ENCODE results near the gene CPLANE1. TPM values are rescaled to one million over a fixed set of nuclear protein-coding genes. Genes with fewer than 3 reads are reported as not detected.
A peak's percentile ranks its signal among the peaks of the same experiment; 100 is the strongest.

Gene CPLANE1
- total RNA-seq, 1 donor from 2014 or later: 20.7 TPM

DNA sequence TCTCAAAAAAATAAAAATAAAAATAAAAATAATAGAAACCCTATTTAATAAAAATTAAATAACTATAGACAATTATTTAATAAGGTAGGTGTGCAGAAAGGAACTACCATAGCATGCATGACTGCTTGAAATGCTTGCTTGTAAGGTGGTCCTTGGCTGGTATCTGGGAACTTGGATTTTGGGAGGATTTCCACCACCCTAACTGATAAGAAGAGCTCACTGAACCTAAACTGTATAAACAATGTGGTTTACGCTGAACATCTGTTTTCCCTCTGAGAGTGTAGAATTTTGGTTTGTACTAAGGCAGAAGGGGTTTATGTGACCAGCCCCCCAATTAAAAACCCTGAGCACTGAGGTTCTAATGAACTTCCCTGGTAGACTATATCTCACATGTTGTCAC, 31.2 kb downstream of the CPLANE1 start:
- Histone ChIP-seq H3K27ac (no peak overlapping the region), H3K36me3 (peaks cover 81% of the 10 kb centered on the region), H3K27me3 (ENCODE audit: low read depth) (no peaks in the 10 kb centered on the region), H3K4me3 (no peak overlapping the region), H3K4me1 (no peaks in the 10 kb centered on the region), H3K9me3 (no peaks in the 10 kb centered on the region)
- intact Hi-C loops (cut with DNase I): no loop called here
- TF ChIP-seq, protein P1, sequence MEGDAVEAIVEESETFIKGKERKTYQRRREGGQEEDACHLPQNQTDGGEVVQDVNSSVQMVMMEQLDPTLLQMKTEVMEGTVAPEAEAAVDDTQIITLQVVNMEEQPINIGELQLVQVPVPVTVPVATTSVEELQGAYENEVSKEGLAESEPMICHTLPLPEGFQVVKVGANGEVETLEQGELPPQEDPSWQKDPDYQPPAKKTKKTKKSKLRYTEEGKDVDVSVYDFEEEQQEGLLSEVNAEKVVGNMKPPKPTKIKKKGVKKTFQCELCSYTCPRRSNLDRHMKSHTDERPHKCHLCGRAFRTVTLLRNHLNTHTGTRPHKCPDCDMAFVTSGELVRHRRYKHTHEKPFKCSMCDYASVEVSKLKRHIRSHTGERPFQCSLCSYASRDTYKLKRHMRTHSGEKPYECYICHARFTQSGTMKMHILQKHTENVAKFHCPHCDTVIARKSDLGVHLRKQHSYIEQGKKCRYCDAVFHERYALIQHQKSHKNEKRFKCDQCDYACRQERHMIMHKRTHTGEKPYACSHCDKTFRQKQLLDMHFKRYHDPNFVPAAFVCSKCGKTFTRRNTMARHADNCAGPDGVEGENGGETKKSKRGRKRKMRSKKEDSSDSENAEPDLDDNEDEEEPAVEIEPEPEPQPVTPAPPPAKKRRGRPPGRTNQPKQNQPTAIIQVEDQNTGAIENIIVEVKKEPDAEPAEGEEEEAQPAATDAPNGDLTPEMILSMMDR (IDR thresholded peaks at IDR 0.05): no peak
- ATAC-seq (no peak), DNase-seq (no peak)

DNA sequence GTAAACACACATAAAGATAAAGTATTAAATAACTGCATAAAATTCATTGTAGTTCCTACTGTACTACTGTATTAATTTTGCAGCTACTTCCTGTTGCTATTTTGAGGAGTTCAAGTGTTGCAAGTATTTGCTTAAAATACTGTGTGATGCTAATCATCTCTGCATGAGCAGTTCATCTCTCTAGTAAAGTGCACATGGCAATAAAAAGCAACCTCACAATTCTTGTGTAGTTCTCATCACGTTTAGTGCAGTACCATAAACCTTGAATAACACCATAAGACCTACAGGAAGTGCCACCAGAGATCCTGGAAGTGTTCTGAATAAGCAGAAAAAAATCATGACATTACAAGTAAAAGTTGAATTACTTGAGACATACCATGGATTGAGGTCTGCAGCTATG, 34.6 kb downstream of the CPLANE1 start:
- Histone ChIP-seq H3K4me3 (no peak overlapping the region), H3K9me3 (no peaks in the 10 kb centered on the region), H3K4me1 (no peaks in the 10 kb centered on the region), H3K27me3 (ENCODE audit: low read depth) (no peaks in the 10 kb centered on the region), H3K27ac (no peak overlapping the region), H3K36me3 (peaks cover 76% of the 10 kb centered on the region)
- no peak for DNase-seq
- TF ChIP-seq, protein P1 (IDR thresholded peaks at IDR 0.05): no peak
- intact Hi-C loops (cut with DNase I): no loop called here
- ATAC-seq: no peak

DNA sequence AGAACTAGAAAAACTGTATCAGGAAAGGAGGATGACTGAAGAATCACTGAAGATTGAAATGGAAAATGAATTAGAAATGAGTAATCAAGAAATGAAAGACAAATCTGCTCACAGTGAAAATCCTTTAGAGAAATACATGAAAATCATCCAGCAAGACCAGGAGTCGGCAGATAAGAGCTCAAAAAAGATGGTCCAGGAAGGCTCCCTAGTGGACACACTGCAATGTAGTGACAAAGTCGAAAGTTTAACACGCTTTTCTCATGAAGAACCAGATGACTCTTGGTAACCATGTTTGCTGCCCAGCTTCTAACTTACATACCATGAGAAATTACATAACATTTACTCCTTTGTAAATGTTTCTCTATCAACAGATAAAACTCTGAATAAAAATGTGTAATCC, 37.1 kb downstream of the CPLANE1 start:
- Histone ChIP-seq H3K9me3 (no peaks in the 10 kb centered on the region), H3K27ac (no peak overlapping the region), H3K4me1 (no peaks in the 10 kb centered on the region), H3K36me3 (peaks cover 59% of the 10 kb centered on the region), H3K4me3 (no peak overlapping the region), H3K27me3 (ENCODE audit: low read depth) (no peaks in the 10 kb centered on the region)
- intact Hi-C loops (cut with DNase I): no loop called here
- ATAC-seq (no peak), DNase-seq (no peak)
- TF ChIP-seq, protein P1 (IDR thresholded peaks at IDR 0.05): no peak

DNA sequence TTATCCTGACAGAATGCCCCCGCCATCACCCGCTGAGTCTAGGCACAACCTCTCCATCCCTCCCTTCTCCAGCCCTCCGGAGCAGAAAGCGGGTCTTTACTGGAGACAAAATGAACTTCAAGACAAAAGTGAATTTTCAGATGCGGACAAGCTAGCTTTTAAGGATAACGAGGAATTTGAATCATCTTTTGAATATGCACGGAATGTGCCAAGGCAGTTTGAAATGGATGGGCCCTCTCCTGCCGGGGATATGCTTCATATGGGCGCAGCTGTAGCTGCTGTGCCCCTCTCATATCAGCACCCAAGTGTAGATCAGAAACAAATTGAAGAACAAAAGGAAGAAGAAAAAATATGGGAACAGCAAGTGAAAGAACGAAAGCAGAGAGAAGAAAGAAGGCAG, 37.5 kb downstream of the CPLANE1 start:
- Histone ChIP-seq H3K27ac (no peak overlapping the region), H3K4me3 (no peak overlapping the region), H3K36me3 (peaks cover 55% of the 10 kb centered on the region), H3K9me3 (no peaks in the 10 kb centered on the region), H3K27me3 (ENCODE audit: low read depth) (no peaks in the 10 kb centered on the region), H3K4me1 (no peaks in the 10 kb centered on the region)
- DNase-seq (no peak), ATAC-seq (no peak)
- intact Hi-C loops (cut with DNase I): no loop called here
- TF ChIP-seq, protein P1 (IDR thresholded peaks at IDR 0.05): no peak

DNA sequence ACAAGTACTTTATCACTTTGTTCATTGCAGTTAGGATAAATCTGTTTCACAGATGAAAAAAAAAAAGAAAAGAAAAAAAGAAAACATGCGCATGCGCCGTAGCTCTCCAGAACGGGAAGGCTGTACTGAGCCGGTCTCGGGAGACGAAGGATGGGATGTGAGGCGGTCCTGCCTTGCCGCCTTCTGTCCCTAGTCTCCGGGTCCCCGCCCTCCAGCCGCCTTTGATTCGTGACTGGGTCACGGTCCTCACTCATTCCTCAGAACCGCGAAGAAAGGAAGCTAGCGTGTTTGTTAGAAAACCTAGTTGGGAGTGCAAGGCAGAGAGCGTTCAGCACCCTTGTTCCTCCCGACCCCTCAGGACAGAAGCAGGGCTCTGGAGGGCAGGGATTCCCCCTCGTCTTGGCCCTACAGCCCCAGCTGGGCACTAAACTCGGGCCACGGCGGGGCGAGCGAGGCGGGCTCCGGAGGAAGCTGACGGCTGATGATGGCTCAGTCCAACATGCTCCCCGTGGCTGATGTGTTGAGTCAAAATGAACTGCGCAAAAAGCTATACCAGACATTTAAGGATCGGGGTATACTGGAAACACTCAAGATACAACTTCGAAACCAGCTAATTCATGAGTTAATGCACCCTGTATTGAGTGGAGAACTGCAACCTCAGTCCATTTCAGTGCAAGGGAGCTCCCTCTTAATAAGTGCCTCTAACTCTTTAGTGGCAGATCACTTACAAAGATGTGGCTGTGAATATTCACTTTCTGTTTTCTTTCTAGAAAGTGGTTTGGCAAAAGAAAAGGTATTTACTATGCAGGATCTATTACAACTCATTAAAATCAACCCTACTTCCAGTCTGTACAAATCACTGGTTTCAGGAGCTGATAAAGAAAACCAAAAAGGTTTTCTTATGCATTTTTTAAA, 40.0 kb downstream of the CPLANE1 start:
- Histone ChIP-seq H3K9me3 (no peaks in the 10 kb centered on the region), H3K4me1 (no peaks in the 10 kb centered on the region), H3K4me3 (peak overlapping the region; percentile 24), H3K36me3 (peaks cover 68% of the 10 kb centered on the region), H3K27ac (no peak overlapping the region), H3K27me3 (ENCODE audit: low read depth) (no peaks in the 10 kb centered on the region)
- DNase-seq (no peak), ATAC-seq (no peak)
- intact Hi-C loops (cut with DNase I): no loop called here
- TF ChIP-seq, protein P1 (IDR thresholded peaks at IDR 0.05): no peak
